ENCODE results near the gene ABCB11. TPM values are rescaled to one million over a fixed set of nuclear protein-coding genes. Genes with fewer than 3 reads are reported as not detected.

The ABCB11 gene
- total RNA-seq, 4 donors from 2014 or later, result under 0.01 to 1.2 (median 0.11) TPM; not detected in 1

- WGBS, 2 donors, result 76 to 86% methylated on average over 5 of the region's 5 CpGs
- TF ChIP-seq POLR2A (IDR thresholded peaks at IDR 0.05) (no peak), CTCF (IDR thresholded peaks at IDR 0.05) (no peak)
- intact Hi-C loops (cut with DNase I), result no loop called here
- H3K36me3 ChIP-seq, result no peaks in the 10 kb centered on the region
- no peaks in the 10 kb centered on the region for H3K9me3 ChIP-seq
- no peak for DNase-seq
- no peak within 1 kb of the TSS for H3K27ac ChIP-seq
- no peaks in the 10 kb centered on the region for H3K4me1 ChIP-seq
- H3K27me3 ChIP-seq, result no peaks in the 10 kb centered on the region
- H3K4me3 ChIP-seq (replicated peaks in 1 of 3), result no peak within 1 kb of the TSS
These were observed 130.1 kb downstream of the ABCB11 start, which contains the start of gene G6PC2 for GRCh38 chr2:168901003-168901402. Gene G6PC2, plus strand, starts transcription at chr2:168901291. Its CDS starts 41 bp downstream, at chr2:168901332.

GRCh38 chr2:168897449-168897848, 133.7 kb downstream of the ABCB11 start:
- H3K27me3 ChIP-seq, result no peaks in the 10 kb centered on the region
- intact Hi-C loops (cut with DNase I), result no loop called here
- no peaks in the 10 kb centered on the region for H3K36me3 ChIP-seq
- TF ChIP-seq CTCF (IDR thresholded peaks at IDR 0.05), result no peak
- TF ChIP-seq POLR2A (IDR thresholded peaks at IDR 0.05), result no peak
- no peaks in the 10 kb centered on the region for H3K4me1 ChIP-seq
- 87 to 90% methylated on average over 1 of the region's 1 CpG for WGBS, 2 donors
- H3K9me3 ChIP-seq, result no peaks in the 10 kb centered on the region
- no peak for DNase-seq
- H3K4me3 ChIP-seq (replicated peaks in 1 of 3), result no peak overlapping the region
- H3K27ac ChIP-seq, result no peak overlapping the region

- 62 to 81% methylated on average over 4 of the region's 4 CpGs for WGBS, 2 donors
- intact Hi-C loops (cut with DNase I), result no loop called here
- no peaks in the 10 kb centered on the region for H3K4me1 ChIP-seq
- no peaks in the 10 kb centered on the region for H3K27me3 ChIP-seq
- no peaks in the 10 kb centered on the region for H3K36me3 ChIP-seq
- no peak for TF ChIP-seq CTCF (IDR thresholded peaks at IDR 0.05)
- no peak for TF ChIP-seq POLR2A (IDR thresholded peaks at IDR 0.05)
- H3K27ac ChIP-seq, result no peak overlapping the region
- H3K9me3 ChIP-seq, result no peaks in the 10 kb centered on the region
- H3K4me3 ChIP-seq (replicated peaks in 1 of 3), result no peak overlapping the region
- no peak for DNase-seq
These were observed 134.3 kb downstream of the ABCB11 start for GRCh38 chr2:168896783-168897182.

- Histone ChIP-seq H3K4me3 (replicated peaks in 1 of 3) (no peak overlapping the region), H3K36me3 (no peaks in the 10 kb centered on the region), H3K27ac (no peak overlapping the region), H3K27me3 (no peaks in the 10 kb centered on the region), H3K9me3 (no peaks in the 10 kb centered on the region), H3K4me1 (peaks cover 0 to 3% of the 10 kb centered on the region in 2 donors)
- intact Hi-C loops (cut with DNase I), result no loop called here
- no peak for TF ChIP-seq POLR2A (IDR thresholded peaks at IDR 0.05)
- TF ChIP-seq CTCF (IDR thresholded peaks at IDR 0.05), result no peak
- no peak for DNase-seq
These were observed 135.4 kb downstream of the ABCB11 start for GRCh38 chr2:168895771-168896170.

- intact Hi-C loops (cut with DNase I), result no loop called here
These were observed 136.4 kb downstream of the ABCB11 start for GRCh38 chr2:168894720-168895119.

More at GRCh38 chr2:168894720-168895119, 136.4 kb downstream of the ABCB11 start:
- DNase-seq, result no peak
- TF ChIP-seq POLR2A (IDR thresholded peaks at IDR 0.05), result no peak
- TF ChIP-seq CTCF (IDR thresholded peaks at IDR 0.05), result no peak
- Histone ChIP-seq H3K27me3 (no peaks in the 10 kb centered on the region), H3K36me3 (no peaks in the 10 kb centered on the region), H3K4me3 (replicated peaks in 1 of 3) (no peak overlapping the region), H3K9me3 (no peaks in the 10 kb centered on the region), H3K27ac (no peak overlapping the region), H3K4me1 (peaks cover 0 to 11% of the 10 kb centered on the region in 2 donors)

Measured in thyroid gland (tissue), 4 donors.